Osteoblast (primary cell): ENCODE data around the gene DCC. TPM values are rescaled to one million over a fixed set of nuclear protein-coding genes. Genes with fewer than 3 reads are reported as not detected.

Source experiments
- DNase-seq: peaks from one replicate; pipeline ENCODE4 v3.0.0; 2011; ENCODE audit warnings: low spot score, mixed read lengths; ENCODE audit not compliant: insufficient read length; ENCODE audit errors: missing footprints
- H2AFZ ChIP-seq: 2 replicates; pipeline ENCODE4 v1.6.0; 2011; ENCODE audit warnings: mild to moderate bottlenecking, low read length
- H3K27ac ChIP-seq: 2 replicates; pipeline ENCODE4 v1.5.1; 2011; ENCODE audit warnings: mild to moderate bottlenecking, low read depth, low read length, moderate library complexity
- H3K27me3 ChIP-seq: 2 replicates; pipeline ENCODE4 v1.6.0; 2012; ENCODE audit warnings: mild to moderate bottlenecking, control low read depth, inconsistent platforms, low read length, moderate library complexity; ENCODE audit not compliant: insufficient read depth
- H3K36me3 ChIP-seq: 2 replicates; pipeline ENCODE4 v1.5.1; 2011; ENCODE audit warnings: mild to moderate bottlenecking, low read length, control low read depth, moderate library complexity; ENCODE audit not compliant: insufficient read depth
- H3K4me1 ChIP-seq: 2 replicates; pipeline ENCODE4 v1.5.1; 2011; ENCODE audit warnings: mild to moderate bottlenecking, low read length, control low read depth, moderate library complexity; ENCODE audit not compliant: insufficient read depth
- H3K4me2 ChIP-seq: 2 replicates; pipeline ENCODE4 v1.6.0; 2011; ENCODE audit warnings: mild to moderate bottlenecking, low read length; ENCODE audit not compliant: insufficient read depth
- H3K4me3 ChIP-seq: fragments of 200-600 bp; sonication (generic); 3 replicates; pipeline ENCODE4 v1.5.1; 2012; ENCODE audit warnings: mild to moderate bottlenecking, low read length, inconsistent platforms; ENCODE audit not compliant: insufficient read depth
- H3K79me2 ChIP-seq: 2 replicates; pipeline ENCODE4 v1.6.0; 2012; ENCODE audit warnings: mild to moderate bottlenecking, low read length, control low read depth, inconsistent platforms; ENCODE audit not compliant: insufficient read depth
- H3K9me3 ChIP-seq: 2 replicates; pipeline ENCODE4 v1.5.1; 2011; ENCODE audit warnings: low read depth, low read length, control low read depth
- H4K20me1 ChIP-seq: 2 replicates; pipeline ENCODE4 v1.6.0; 2012; ENCODE audit warnings: mild to moderate bottlenecking, low read length, control low read depth; ENCODE audit not compliant: insufficient read depth
- total RNA-seq: library from RNA; depleted of rRNA; stranded (reverse); fragments of >200 nt; gene quantifications from 2 replicates; pipeline ENCODE4 v1.2.3, GENCODE V29; 2012
- TF ChIP-seq, protein P1 (sequence below): IDR thresholded peaks from 2 replicates; pipeline ENCODE4 v1.5.1; 2011; ENCODE audit warnings: mild to moderate bottlenecking, low read depth, low read length, moderate library complexity; ENCODE audit errors: extremely low read depth

The DCC gene
- total RNA-seq, 1 donor, result not detected

DNA sequence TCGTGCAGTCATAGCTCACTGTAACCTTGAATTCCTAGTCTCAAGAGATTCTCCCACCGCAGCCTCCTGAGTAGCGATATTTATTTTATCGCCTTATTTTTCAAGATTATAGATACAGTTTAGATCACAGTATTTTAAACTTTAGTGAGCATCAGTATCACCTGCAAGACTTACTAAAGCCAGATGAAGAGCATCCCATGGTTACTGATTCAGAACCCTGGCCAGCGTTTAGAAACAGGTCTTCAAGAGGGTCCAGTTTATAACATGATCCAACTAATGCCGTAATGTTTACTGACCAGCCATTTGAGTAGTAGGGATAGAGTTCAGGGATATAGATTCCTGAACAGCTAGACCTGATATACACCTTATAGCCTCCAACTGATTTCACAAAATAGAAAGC, 146.1 kb downstream of the DCC start:
- Histone ChIP-seq H3K27ac (no peak overlapping the region), H3K4me3 (no peak overlapping the region), H3K9me3 (no peaks in the 10 kb centered on the region)

DNA sequence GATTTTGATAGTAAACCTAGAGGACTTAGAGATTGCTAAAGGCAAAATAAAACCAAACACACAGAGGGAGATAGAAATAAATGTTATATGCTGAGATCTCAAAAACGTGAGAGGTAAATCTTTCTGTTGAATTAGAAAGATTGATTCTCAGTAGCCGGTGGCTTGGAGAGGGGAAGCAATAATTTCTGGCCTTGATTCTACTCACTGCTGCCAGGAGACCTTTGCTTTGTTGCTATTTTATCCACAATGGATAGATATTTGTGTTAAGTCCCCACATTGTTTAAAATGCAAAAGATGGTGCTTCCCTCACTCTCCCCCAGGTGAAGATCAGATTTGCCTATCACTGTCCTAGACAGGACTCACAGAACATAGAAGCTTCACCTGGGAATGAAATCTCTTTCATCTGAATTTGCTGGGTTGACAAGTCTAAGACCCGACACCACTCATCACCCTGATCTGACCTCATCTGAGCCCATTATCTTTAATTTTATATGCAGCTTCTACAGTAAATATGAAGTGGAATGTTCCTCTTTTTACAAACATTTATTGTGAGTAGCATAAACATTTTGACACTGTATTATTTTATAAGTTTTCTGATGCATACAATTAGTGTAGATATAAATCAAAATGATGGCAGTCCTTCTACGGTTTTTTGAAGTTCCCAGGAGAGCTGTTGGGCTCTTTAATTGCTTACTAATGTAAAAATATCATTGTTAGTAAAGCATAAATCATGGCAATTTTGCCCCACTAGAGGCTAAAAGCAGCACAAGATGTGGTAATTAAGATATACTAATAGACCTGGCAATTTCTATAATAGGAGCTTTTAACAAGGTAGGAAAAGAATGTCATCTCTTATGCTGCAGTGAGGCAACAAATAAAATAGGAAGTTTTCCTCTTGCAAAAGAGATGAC, 149.7 kb downstream of the DCC start:
- no peaks in the 10 kb centered on the region for H3K36me3 ChIP-seq
- no peak overlapping the region for H2AFZ ChIP-seq
- no peak for DNase-seq
- no peak overlapping the region for H3K27ac ChIP-seq
- H3K4me2 ChIP-seq, result no peak overlapping the region
- H3K4me3 ChIP-seq, result no peak overlapping the region
- TF ChIP-seq, protein P1, sequence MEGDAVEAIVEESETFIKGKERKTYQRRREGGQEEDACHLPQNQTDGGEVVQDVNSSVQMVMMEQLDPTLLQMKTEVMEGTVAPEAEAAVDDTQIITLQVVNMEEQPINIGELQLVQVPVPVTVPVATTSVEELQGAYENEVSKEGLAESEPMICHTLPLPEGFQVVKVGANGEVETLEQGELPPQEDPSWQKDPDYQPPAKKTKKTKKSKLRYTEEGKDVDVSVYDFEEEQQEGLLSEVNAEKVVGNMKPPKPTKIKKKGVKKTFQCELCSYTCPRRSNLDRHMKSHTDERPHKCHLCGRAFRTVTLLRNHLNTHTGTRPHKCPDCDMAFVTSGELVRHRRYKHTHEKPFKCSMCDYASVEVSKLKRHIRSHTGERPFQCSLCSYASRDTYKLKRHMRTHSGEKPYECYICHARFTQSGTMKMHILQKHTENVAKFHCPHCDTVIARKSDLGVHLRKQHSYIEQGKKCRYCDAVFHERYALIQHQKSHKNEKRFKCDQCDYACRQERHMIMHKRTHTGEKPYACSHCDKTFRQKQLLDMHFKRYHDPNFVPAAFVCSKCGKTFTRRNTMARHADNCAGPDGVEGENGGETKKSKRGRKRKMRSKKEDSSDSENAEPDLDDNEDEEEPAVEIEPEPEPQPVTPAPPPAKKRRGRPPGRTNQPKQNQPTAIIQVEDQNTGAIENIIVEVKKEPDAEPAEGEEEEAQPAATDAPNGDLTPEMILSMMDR, result no peak
- no peaks in the 10 kb centered on the region for H3K27me3 ChIP-seq
- H4K20me1 ChIP-seq, result no peaks in the 10 kb centered on the region
- H3K79me2 ChIP-seq, result no peaks in the 10 kb centered on the region
- H3K9me3 ChIP-seq, result peaks cover 4% of the 10 kb centered on the region
- H3K4me1 ChIP-seq, result no peaks in the 10 kb centered on the region

More for the DNA sequence above, 146.1 kb downstream of the DCC start:
- DNase-seq, result no peak
- Histone ChIP-seq H2AFZ (no peak overlapping the region), H3K36me3 (no peaks in the 10 kb centered on the region), H3K4me2 (no peak overlapping the region), H3K27me3 (no peaks in the 10 kb centered on the region), H3K4me1 (no peaks in the 10 kb centered on the region), H4K20me1 (no peaks in the 10 kb centered on the region), H3K79me2 (no peaks in the 10 kb centered on the region)
- TF ChIP-seq, protein P1, result no peak

DNA sequence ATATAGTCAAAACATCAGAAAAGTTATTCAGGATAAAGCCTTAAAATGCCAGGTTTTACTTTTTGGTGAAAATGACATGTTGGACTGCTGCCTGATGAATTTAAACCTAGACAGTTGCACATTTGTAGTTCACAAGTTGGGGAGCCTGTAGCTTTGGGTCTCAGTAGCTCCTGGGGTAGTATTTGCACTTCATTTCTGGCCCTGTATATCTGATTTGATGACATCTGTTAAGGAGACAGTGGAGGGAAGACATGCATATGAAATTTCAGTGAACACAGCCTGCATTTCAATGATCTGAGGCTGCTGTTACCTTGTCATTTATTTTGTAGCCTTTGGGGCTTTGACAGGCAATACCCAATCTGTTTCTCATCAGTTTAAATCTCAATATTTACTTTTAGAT, 156.4 kb downstream of the DCC start:
- Histone ChIP-seq H3K27ac (no peak overlapping the region), H4K20me1 (no peaks in the 10 kb centered on the region), H3K4me3 (no peak overlapping the region), H2AFZ (no peak overlapping the region), H3K36me3 (no peaks in the 10 kb centered on the region), H3K4me2 (no peak overlapping the region), H3K9me3 (peaks cover 4% of the 10 kb centered on the region), H3K4me1 (no peaks in the 10 kb centered on the region), H3K27me3 (no peaks in the 10 kb centered on the region), H3K79me2 (no peaks in the 10 kb centered on the region)
- no peak for DNase-seq
- TF ChIP-seq, protein P1, result no peak

DNA sequence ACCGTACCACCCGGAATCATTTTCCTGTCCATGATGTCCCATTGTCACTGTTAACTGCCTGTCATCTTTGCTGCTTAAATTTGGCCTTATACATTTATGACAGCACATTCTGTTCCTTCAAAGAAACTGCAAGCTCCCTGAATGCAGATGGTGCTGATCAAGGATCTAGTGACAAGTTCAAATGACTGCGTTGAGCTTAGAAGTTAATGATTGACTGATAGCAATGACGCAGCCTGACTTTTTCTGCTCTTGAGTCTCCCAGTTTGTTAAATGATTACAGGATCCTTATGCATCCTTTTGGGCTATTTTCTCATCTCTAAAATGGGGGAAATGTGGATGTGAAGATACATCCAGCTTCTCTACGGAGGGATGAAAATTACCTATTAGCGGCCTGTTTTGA, 159.0 kb downstream of the DCC start:
- H4K20me1 ChIP-seq, result no peaks in the 10 kb centered on the region
- H3K9me3 ChIP-seq, result peaks cover 3% of the 10 kb centered on the region
- H3K4me3 ChIP-seq, result no peak overlapping the region
- TF ChIP-seq, protein P1, result no peak
- H3K79me2 ChIP-seq, result no peaks in the 10 kb centered on the region
- no peak overlapping the region for H2AFZ ChIP-seq
- H3K36me3 ChIP-seq, result no peaks in the 10 kb centered on the region
- H3K4me1 ChIP-seq, result no peaks in the 10 kb centered on the region
- no peaks in the 10 kb centered on the region for H3K27me3 ChIP-seq
- no peak overlapping the region for H3K4me2 ChIP-seq
- H3K27ac ChIP-seq, result no peak overlapping the region
- no peak for DNase-seq
